HUDEP-2 (cell line): ENCODE data around the gene RALA.
"Not testable (repeated sequence)": the region's sequence is repeated elsewhere in the genome, so short reads cannot be mapped to it uniquely, and the experiment has no call there.

Source experiments
- DNase-seq, 76 experiments: peaks; one replicate each; lab custom pipeline; 2025; ENCODE audit not compliant: unreplicated experiment in 76 of 76; lab: John Stamatoyannopoulos, UW

The RALA gene

GRCh38 chr7:39679874-39680273 is 56.5 kb downstream of the RALA start:
- DNase-seq: not testable (repeated sequence)

- DNase-seq: no peak
Observed at GRCh38 chr7:39681887-39682441, 58.6 kb downstream of the RALA start.

- DNase-seq: no peak
Observed at GRCh38 chr7:39683216-39683845, 60.0 kb downstream of the RALA start.

GRCh38 chr7:39686261-39686924 is 63.0 kb downstream of the RALA start:
- DNase-seq: no peak

- DNase-seq: peak in 4 of 76 experiments; percentile 2 to 21 (median 7)
Observed at GRCh38 chr7:39688611-39689480, 65.5 kb downstream of the RALA start.

GRCh38 chr7:39691821-39692220 is 68.4 kb downstream of the RALA start:
- DNase-seq: no peak

GRCh38 chr7:39693086-39693485 is 69.7 kb downstream of the RALA start:
- not testable (repeated sequence) for DNase-seq

- DNase-seq: no peak
Observed at GRCh38 chr7:39693812-39694211, 70.4 kb downstream of the RALA start.

- DNase-seq: no peak
Observed at GRCh38 chr7:39695852-39696586, 72.6 kb downstream of the RALA start.

- no peak for DNase-seq
Observed at GRCh38 chr7:39696631-39697030, 73.3 kb downstream of the RALA start.

- no peak for DNase-seq
Observed at GRCh38 chr7:39697483-39697882, 74.1 kb downstream of the RALA start.

GRCh38 chr7:39700165-39700564 is 76.8 kb downstream of the RALA start:
- DNase-seq: no peak

- DNase-seq: no peak
Observed at GRCh38 chr7:39700932-39701331, 77.6 kb downstream of the RALA start.

- DNase-seq: no peak
Observed at GRCh38 chr7:39702133-39702532, 78.8 kb downstream of the RALA start.

GRCh38 chr7:39703144-39703543 is 79.8 kb downstream of the RALA start:
- DNase-seq: no peak

- no peak for DNase-seq
Observed at GRCh38 chr7:39709029-39709428, 85.7 kb downstream of the RALA start.

- no peak for DNase-seq
Observed at GRCh38 chr7:39709768-39710311, 86.5 kb downstream of the RALA start.

- DNase-seq: no peak
Observed at GRCh38 chr7:39712751-39713150, 89.4 kb downstream of the RALA start.

GRCh38 chr7:39714447-39715091 is 91.2 kb downstream of the RALA start:
- DNase-seq: no peak

GRCh38 chr7:39720586-39720985 is 97.2 kb downstream of the RALA start:
- no peak for DNase-seq
